ENCODE measurements around the gene ACTN4.

DNA sequence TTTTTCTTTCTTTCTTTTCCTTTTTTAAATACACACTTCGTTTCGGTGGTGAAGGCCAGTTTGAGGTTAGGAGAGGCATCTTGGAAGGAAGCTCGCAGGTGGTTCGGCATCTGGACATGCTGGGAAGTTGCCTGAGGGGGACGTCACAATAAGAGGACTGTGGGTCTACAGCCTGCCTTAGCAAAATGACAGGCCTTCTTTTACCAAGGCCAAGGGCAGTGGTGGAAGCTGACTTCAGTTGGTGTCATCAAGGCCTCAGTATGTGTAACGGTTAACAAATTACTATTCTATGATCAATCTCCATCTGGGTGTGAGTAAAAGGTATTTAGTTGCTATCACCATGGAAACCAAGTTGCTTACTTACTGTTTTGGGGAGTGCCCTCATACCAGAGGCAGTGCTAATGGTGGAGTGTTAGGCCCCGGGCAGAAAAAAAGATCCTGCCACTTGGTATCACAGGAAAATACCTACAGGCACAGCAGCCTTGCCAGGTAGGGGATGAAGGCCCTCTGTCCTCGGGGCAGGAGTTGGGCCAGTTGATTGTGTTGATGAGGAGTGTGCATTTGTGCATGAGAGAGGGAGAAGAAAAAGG is 10.3 kb downstream of the ACTN4 start:
- TF ChIP-seq EZH2 (IDR thresholded peaks at IDR 0.05) (no peak), POLR2AphosphoS5 (IDR thresholded peaks at IDR 0.05; ENCODE audit: borderline replicate concordance, low read depth, low read length) (no peak), FOXP2 (optimal IDR thresholded peaks at IDR 0.05; ENCODE audit: control extremely low read depth, extremely low read length, insufficient read depth) (no peak)

All from SK-N-MC (cell line).